Fibroblast of villous mesenchyme (primary cell): Measurements from ENCODE around the gene NOC4L. TPM values are rescaled to one million over a fixed set of nuclear protein-coding genes. Genes with fewer than 3 reads are reported as not detected.
A peak's percentile ranks its signal among the peaks of the same experiment; 100 is the strongest.

ENCODE experiments used
- DNase-seq: peaks from one replicate; pipeline ENCODE4 v3.0.0-alpha.2; 2010; ENCODE audit warnings: low read depth
- H3K4me3 ChIP-seq: 2 replicates; pipeline ENCODE4 v1.5.1; 2011; ENCODE audit warnings: low read depth, mild to moderate bottlenecking, low read length
- CTCF ChIP-seq: IDR thresholded peaks from 2 replicates; pipeline ENCODE4 v1.5.1; 2012; ENCODE audit warnings: low read depth, mild to moderate bottlenecking, low read length; ENCODE audit not compliant: insufficient read depth
- total RNA-seq: library from RNA; depleted of rRNA; stranded (reverse); fragments of >200 nt; gene quantifications from 2 replicates; pipeline ENCODE4 v1.2.3, GENCODE V29; 2012

Gene NOC4L
- total RNA-seq, 1 donor: 12.1 TPM

DNA sequence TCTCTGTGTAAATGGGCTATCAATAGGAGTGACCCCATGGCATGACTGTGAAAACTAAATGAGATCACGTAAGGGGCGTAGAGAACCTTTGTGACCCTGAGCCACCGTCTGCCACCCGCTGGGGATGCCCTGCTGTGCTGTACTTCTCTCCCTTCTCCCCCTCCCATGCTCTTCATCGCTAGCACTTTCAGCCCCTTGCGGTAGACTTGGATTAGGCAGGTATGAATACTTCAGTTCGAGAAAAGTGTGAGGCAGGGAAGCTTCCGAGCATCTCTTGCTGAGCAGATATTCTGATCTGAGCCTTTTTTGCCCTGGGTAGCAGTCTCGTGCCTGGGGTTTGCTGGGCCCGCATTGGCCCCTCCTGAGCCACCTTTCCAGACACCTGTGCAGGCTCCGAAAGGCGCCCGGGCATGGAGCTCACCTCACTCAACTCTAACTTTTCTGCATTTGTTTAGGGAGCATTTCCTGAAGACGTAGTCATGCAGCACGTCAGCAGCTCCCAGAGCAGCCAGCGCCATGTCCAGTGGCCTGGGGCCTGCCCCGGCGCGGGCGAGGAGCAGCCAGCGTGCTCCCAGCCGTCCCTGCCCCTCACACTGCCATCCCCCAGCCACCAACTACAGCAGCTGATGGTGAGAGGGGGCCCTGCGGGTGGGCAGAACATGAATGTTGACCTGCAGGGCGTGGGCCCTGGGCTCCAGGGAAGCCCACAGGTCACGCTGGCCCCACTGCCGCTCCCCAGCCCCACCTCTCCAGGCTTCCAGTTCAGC lies 40.5 kb upstream of the NOC4L start:
- DNase-seq: no peak
- no peak for TF ChIP-seq CTCF
- H3K4me3 ChIP-seq: no peak overlapping the region

- no peak overlapping the region for H3K4me3 ChIP-seq
- no peak for DNase-seq
- TF ChIP-seq CTCF: no peak
Observed at GRCh38 chr12:132105467-132105866, 38.8 kb upstream of the NOC4L start.

GRCh38 chr12:132106921-132107320 lies 37.3 kb upstream of the NOC4L start:
- no peak overlapping the region for H3K4me3 ChIP-seq
- TF ChIP-seq CTCF: no peak
- DNase-seq: peak; percentile 5

DNA sequence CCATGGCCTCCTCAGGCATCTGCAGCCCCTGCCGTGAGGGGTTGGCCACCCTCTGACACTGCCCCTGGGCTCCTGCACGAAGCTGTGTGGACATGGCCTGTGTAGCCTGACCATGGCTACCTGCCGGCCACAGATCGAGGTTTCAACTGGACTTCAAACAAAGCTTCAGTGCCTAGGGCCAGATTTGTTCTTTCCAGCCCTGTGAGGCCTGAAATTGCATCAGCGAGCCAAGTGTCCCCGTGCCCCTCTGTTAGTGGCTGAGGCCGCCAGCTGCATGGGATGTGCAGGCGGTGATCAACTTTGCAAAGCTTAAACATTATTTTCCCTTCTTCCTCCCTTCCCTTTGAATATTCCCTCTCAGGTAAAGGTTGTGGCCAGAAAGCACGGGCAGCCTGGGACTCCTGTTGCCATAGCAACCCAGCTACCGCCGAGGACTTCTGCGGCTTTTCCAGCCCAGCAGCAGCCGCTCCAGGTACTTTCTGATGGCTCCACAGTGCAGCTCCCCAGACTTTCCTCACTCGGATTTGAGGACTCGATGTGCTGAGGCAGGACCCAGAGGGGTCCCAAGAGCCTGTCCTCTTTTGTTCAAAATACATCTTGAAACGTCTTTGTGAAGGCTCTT lies 35.9 kb upstream of the NOC4L start:
- H3K4me3 ChIP-seq: no peak overlapping the region
- TF ChIP-seq CTCF: no peak
- no peak for DNase-seq

DNA sequence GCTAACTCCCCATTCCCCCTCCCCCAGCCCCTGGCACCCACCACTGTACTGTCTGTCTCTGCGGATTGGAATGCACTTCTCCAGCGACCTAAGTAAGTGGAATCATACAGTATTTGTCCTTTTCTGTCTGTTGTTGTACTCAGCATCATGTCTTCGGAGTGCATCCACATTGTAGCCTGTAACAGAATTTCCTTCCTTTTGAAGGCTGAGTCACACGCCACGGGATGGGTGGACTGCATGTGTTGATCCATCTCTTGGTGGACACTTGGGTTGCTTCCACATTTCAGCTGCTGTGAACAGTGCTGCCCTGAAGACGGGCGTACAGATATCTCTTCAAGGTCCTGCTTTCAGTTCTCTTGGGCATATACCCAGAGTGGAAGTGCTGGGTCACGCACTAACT lies 34.5 kb upstream of the NOC4L start:
- no peak overlapping the region for H3K4me3 ChIP-seq
- DNase-seq: no peak
- TF ChIP-seq CTCF: no peak

GRCh38 chr12:132110677-132111076 lies 33.6 kb upstream of the NOC4L start:
- no peak overlapping the region for H3K4me3 ChIP-seq
- no peak for TF ChIP-seq CTCF

More at GRCh38 chr12:132110677-132111076, 33.6 kb upstream of the NOC4L start:
- no peak for DNase-seq
